HCT116 (cell line): ENCODE measurements around the gene PLXNB3.

Experiments used
- EZH2 ChIP-seq: fragments of 200-600 bp; sonication (generic); IDR thresholded peaks from 2 replicates; pipeline ENCODE4 v1.6.1; 2017; ENCODE audit warnings: antibody characterized with exemption, mixed run types
- JUND ChIP-seq: IDR thresholded peaks from 2 replicates; pipeline ENCODE4 v1.6.1; 2012
- MAX ChIP-seq: IDR thresholded peaks from 2 replicates; pipeline ENCODE4 v1.6.1; 2012
- POLR2A ChIP-seq: IDR thresholded peaks from 2 replicates; pipeline ENCODE4 v1.7.0; 2011; ENCODE audit warnings: borderline replicate concordance; ENCODE audit not compliant: insufficient read depth, insufficient read length; ENCODE audit errors: extremely low read depth
- POLR2AphosphoS5 ChIP-seq: IDR thresholded peaks from 2 replicates; pipeline ENCODE4 v1.6.1; 2011; ENCODE audit warnings: mild to moderate bottlenecking, low read depth, low read length, moderate library complexity
- REST ChIP-seq: IDR thresholded peaks from 2 replicates; pipeline ENCODE4 v1.6.1; 2012; ENCODE audit warnings: low read depth
- YY1 ChIP-seq: IDR thresholded peaks from 2 replicates; pipeline ENCODE4 v1.6.1; 2011; ENCODE audit warnings: low read length, low read depth, moderate library complexity, mild to moderate bottlenecking; ENCODE audit not compliant: insufficient replicate concordance; ENCODE audit errors: extremely low read depth
- TF ChIP-seq, protein P1 (sequence below), 3 experiments: fragments of 200-600 bp in 1 of 3; sonication (generic) in 1 of 3; IDR thresholded peaks in 2 of 3; conservative IDR thresholded peaks in 1 of 3; 2 replicates each; pipeline ENCODE4 v1.5.1; 2012 to 2017; ENCODE audit warnings: low read depth in 2 of 3, low read length in 2 of 3, antibody characterized with exemption in 1 of 3, borderline replicate concordance in 1 of 3, control low read depth in 1 of 3, mild to moderate bottlenecking in 1 of 3, mixed read lengths in 1 of 3, mixed run types in 1 of 3, moderate library complexity in 1 of 3; ENCODE audit not compliant: insufficient read depth in 1 of 3

DNA sequence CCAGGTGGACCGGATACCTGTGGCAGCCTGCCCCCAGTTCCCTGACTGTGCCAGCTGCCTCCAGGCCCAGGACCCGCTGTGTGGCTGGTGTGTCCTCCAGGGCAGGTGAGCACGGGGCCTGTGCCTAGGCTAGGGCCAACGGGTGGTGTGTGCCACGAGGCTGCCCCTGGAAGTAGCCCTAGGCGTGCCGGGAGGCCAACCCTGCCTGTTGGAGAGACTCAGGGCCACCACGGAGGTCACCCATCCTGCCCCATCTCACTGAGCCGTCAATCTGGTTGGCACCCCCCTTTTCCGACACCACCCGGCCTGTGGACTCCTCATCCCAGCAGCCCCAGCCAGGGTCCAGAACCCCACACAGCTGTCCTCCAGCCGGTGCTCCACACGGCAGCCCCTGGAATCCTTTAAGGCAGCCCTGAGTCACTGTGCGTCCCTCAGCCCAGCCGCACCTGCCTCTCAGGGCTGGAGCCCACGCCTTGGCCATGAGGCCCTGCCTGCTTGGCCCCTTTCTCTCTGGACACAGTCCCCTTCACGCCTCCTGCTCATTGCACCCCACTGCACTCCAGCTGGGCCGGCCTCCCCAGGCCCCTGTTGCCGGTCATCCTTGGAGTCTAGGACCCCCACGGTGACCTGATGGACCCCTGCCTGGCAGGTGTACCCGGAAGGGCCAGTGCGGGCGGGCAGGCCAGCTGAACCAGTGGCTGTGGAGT lies 5.3 kb downstream of the PLXNB3 start:
- TF ChIP-seq MAX (no peak), EZH2 (no peak), POLR2AphosphoS5 (no peak), POLR2A (no peak), JUND (no peak), YY1 (no peak), REST (no peak)
- TF ChIP-seq, protein P1, sequence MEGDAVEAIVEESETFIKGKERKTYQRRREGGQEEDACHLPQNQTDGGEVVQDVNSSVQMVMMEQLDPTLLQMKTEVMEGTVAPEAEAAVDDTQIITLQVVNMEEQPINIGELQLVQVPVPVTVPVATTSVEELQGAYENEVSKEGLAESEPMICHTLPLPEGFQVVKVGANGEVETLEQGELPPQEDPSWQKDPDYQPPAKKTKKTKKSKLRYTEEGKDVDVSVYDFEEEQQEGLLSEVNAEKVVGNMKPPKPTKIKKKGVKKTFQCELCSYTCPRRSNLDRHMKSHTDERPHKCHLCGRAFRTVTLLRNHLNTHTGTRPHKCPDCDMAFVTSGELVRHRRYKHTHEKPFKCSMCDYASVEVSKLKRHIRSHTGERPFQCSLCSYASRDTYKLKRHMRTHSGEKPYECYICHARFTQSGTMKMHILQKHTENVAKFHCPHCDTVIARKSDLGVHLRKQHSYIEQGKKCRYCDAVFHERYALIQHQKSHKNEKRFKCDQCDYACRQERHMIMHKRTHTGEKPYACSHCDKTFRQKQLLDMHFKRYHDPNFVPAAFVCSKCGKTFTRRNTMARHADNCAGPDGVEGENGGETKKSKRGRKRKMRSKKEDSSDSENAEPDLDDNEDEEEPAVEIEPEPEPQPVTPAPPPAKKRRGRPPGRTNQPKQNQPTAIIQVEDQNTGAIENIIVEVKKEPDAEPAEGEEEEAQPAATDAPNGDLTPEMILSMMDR (IDR thresholded peaks at IDR 0.05 in 2 of 3, conservative IDR thresholded peaks at IDR 0.05 in 1 of 3; ENCODE audit: borderline replicate concordance in 1 of 3, insufficient read depth in 1 of 3, low read depth in 2 of 3, low read length in 2 of 3) = no peak
